Germinal center (tissue), 1 donor: ENCODE measurements around the gene TEX26.

Experiments
- DNase-seq: peaks from one replicate; pipeline ENCODE4 v3.0.0; 2012; ENCODE audit warnings: mixed read lengths, low spot score

The TEX26 gene

DNA sequence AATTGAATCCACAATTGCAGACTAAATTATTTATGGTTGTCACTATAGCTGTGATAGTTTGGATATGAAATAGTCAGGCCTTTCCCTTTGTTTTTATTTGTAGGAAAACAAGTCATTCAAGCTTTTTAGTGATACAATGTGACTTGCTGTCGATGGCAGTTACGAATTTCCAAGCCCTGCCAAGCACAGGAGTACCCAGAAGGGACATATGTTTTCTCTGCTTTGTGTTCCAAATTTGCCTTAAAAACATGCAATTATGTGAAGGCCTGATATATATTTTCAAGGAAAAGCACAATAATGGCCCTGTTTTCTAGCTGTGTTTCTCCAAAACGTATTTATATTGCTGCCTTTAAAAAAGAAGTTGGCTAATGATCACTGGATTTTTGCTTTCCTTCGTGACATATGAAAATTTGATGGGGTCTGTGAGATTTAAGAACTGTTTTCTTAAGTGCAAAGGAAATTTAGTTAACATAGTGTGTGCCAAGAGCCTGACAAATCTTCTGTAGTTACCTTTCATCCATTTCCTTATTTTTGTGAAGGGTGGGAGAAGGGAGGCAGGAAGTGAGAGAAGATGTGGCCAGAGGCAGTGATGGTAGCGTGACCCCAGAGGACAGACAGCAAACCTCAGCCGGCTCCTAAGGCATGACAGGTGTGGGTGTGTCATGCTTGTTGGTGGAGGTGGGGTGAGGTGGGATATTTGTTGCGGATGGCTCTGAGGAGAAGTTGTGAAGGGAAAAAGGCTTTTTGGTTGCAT lies 79.6 kb downstream of the TEX26 start:
- DNase-seq: no peak

- no peak for DNase-seq
Measured at GRCh38 chr13:31012655-31013024, 80.2 kb downstream of the TEX26 start.

- no peak for DNase-seq
Measured at GRCh38 chr13:31014456-31014855, 82.0 kb downstream of the TEX26 start.

GRCh38 chr13:31015199-31015598 lies 82.7 kb downstream of the TEX26 start:
- no peak for DNase-seq

DNA sequence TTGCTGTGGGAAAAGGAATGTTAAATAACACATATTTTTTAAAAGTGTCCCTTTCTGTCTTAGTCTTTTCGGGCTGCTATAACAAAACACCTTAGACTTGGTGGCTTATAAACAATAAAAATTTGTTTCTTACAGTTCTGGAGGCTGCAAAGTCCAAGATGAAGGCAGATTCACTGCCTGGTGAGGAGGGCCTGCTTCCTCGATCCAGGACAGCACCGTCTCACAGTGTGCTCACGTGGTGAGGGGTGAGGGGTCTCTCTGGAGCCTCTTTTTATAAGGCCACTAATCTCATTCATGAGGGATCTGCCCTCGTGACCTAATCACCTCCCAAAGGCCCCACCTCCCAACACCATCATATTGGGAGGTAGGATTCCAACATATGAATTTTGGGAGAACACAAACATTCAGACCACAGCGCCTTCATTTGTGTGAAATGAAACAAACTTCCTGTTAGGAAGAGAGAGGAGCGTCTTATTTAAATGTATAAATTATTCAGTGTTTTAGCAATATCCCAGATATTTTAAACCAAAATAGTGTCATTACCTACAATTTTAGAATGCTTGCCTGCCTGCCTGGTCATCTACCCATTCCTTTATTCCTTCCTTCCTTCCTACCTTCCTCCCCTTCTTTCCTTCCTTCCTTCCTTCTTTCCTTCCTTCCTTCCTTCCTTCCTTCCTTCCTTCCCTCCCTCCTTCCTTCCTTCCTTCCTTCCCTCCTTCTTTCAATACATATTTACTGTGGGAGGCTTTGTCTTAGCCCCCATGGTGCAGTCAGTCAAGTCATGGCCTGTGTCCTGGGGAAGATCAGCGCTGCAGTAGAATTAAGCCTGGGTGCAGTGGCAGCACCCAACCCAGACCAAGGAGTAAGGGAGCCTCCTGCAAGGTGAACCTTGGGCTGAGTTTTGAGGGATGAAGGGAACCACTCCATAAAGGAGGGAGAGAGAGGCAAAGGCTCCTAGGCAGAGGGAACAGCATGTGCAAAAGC lies 84.2 kb downstream of the TEX26 start:
- no peak for DNase-seq

- DNase-seq: no peak
Measured at GRCh38 chr13:31018511-31018910, 86.1 kb downstream of the TEX26 start.

GRCh38 chr13:31020996-31021395 lies 88.5 kb downstream of the TEX26 start:
- no peak for DNase-seq

- DNase-seq: no peak
Measured at GRCh38 chr13:31022288-31022895, 89.9 kb downstream of the TEX26 start.

- DNase-seq: no peak
Measured at GRCh38 chr13:31022928-31023530, 90.6 kb downstream of the TEX26 start.
